Measurements from ENCODE around the gene FLT3LG. TPM values are rescaled to one million over a fixed set of nuclear protein-coding genes. Genes with fewer than 3 reads are reported as not detected.
"Not testable (repeated sequence)": the region's sequence is repeated elsewhere in the genome, so short reads cannot be mapped to it uniquely, and the experiment has no call there.

FLT3LG gene
- total and polyA plus RNA-seq, 2 donors from 2014 or later = 7.4 to 12.5 TPM

- TF ChIP-seq, protein P1, sequence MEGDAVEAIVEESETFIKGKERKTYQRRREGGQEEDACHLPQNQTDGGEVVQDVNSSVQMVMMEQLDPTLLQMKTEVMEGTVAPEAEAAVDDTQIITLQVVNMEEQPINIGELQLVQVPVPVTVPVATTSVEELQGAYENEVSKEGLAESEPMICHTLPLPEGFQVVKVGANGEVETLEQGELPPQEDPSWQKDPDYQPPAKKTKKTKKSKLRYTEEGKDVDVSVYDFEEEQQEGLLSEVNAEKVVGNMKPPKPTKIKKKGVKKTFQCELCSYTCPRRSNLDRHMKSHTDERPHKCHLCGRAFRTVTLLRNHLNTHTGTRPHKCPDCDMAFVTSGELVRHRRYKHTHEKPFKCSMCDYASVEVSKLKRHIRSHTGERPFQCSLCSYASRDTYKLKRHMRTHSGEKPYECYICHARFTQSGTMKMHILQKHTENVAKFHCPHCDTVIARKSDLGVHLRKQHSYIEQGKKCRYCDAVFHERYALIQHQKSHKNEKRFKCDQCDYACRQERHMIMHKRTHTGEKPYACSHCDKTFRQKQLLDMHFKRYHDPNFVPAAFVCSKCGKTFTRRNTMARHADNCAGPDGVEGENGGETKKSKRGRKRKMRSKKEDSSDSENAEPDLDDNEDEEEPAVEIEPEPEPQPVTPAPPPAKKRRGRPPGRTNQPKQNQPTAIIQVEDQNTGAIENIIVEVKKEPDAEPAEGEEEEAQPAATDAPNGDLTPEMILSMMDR (IDR thresholded peaks at IDR 0.05; ENCODE audit: borderline replicate concordance, extremely low read depth, insufficient read depth) = no peak
- DNase-seq (no peak), FAIRE-seq (no peak)
- Histone ChIP-seq H3K4me3 (ENCODE audit: low read length in 3 of 3) (no peak overlapping the region), H3K4me1 (ENCODE audit: control insufficient read depth in 2 of 3, insufficient read depth in 2 of 3, low read depth in 1 of 3, low read length in 3 of 3) (peaks cover 0 to 10% (median 0%) of the 10 kb centered on the region in 3 donors), H3K9me3 (ENCODE audit: control insufficient read depth in 2 of 3, insufficient read depth in 1 of 3, low read length in 3 of 3) (no peaks in the 10 kb centered on the region), H3K27me3 (ENCODE audit: control insufficient read depth, insufficient read depth, low read length) (no peaks in the 10 kb centered on the region), H3K9ac (ENCODE audit: low read length in 3 of 3) (no peak overlapping the region), H3K27ac (ENCODE audit: low read depth in 2 of 2, low read length in 2 of 2) (no peak overlapping the region), H3K36me3 (ENCODE audit: control insufficient read depth in 2 of 3, insufficient read depth in 3 of 3, low read length in 3 of 3) (no peaks in the 10 kb centered on the region)
- intact Hi-C loops (cut with DNase I) = no loop called here
Observed at GRCh38 chr19:49472936-49473335, 1.1 kb upstream of the FLT3LG start.

DNA sequence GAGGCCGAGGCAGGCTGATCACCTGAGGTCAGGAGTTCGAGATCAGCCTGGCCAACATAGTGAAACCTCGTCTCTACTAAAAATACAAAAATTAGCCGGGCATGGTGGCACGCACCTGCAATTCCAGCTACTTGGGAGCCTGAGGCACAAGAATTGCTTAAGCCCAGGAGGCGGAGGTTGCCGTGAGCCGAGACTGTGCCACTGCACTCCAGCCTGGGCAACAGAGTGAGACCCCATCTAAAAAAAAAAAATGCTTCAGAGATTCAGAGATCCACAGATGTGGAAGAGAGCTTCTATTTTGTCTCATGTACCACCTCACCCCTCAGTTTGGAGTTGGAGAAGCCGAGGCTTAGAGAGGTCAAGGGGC lies 531 bp upstream of the FLT3LG start:
- H3K36me3 ChIP-seq (ENCODE audit: control insufficient read depth in 2 of 3, insufficient read depth in 3 of 3, low read length in 3 of 3); H3K27me3 ChIP-seq (ENCODE audit: control insufficient read depth, insufficient read depth, low read length); FAIRE-seq; H3K27ac ChIP-seq (ENCODE audit: low read depth in 2 of 2, low read length in 2 of 2); intact Hi-C loops (cut with DNase I); H3K9me3 ChIP-seq (ENCODE audit: control insufficient read depth in 2 of 3, insufficient read depth in 1 of 3, low read length in 3 of 3); DNase-seq: not testable (repeated sequence)
- Histone ChIP-seq H3K4me1 (ENCODE audit: control insufficient read depth in 2 of 3, insufficient read depth in 2 of 3, low read depth in 1 of 3, low read length in 3 of 3) (peaks cover 0 to 10% (median 0%) of the 10 kb centered on the region in 3 donors), H3K4me3 (ENCODE audit: low read length in 3 of 3) (peak overlapping the region in 2 of 3 donors; percentile 39 to 75), H3K9ac (ENCODE audit: low read length in 3 of 3) (peak overlapping the region in 1 of 3 donors; percentile 86)

DNA sequence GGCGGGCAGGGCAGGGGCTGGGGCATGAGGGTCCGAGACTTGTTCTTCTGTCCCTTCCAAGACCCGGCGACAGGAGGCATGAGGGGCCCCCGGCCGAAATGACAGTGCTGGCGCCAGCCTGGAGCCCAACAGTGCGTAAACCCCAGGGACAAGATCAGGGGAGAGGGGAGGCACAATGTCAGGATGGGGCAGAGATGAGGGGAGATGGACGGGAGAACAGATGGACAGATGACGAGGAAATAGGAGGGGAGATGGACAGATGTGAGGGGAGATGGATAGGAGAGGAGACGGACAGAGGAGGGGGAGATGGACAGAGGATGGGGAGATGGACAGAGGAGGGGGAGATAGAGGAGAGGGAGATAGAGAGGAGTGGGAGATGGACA lies 518 bp downstream of the FLT3LG start:
- Histone ChIP-seq H3K9ac (ENCODE audit: low read length in 3 of 3) (peak overlapping the region in 2 of 3 donors; percentile 60 to 86), H3K36me3 (ENCODE audit: control insufficient read depth in 2 of 3, insufficient read depth in 3 of 3, low read length in 3 of 3) (no peaks in the 10 kb centered on the region), H3K4me1 (ENCODE audit: control insufficient read depth in 2 of 3, insufficient read depth in 2 of 3, low read depth in 1 of 3, low read length in 3 of 3) (peaks cover 0 to 9% (median 0%) of the 10 kb centered on the region in 3 donors), H3K9me3 (ENCODE audit: control insufficient read depth in 2 of 3, insufficient read depth in 1 of 3, low read length in 3 of 3) (no peaks in the 10 kb centered on the region), H3K4me3 (ENCODE audit: low read length in 3 of 3) (peak overlapping the region in 2 of 3 donors; percentile 39 to 75), H3K27me3 (ENCODE audit: control insufficient read depth, insufficient read depth, low read length) (no peaks in the 10 kb centered on the region), H3K27ac (ENCODE audit: low read depth in 2 of 2, low read length in 2 of 2) (peak overlapping the region; percentile 76 to 88)
- intact Hi-C loops (cut with DNase I) = no loop called here
- TF ChIP-seq, protein P1 (IDR thresholded peaks at IDR 0.05; ENCODE audit: borderline replicate concordance, extremely low read depth, insufficient read depth) = no peak
- DNase-seq (peak in 1 of 5 donors; percentile 13), FAIRE-seq (no peak)

DNA sequence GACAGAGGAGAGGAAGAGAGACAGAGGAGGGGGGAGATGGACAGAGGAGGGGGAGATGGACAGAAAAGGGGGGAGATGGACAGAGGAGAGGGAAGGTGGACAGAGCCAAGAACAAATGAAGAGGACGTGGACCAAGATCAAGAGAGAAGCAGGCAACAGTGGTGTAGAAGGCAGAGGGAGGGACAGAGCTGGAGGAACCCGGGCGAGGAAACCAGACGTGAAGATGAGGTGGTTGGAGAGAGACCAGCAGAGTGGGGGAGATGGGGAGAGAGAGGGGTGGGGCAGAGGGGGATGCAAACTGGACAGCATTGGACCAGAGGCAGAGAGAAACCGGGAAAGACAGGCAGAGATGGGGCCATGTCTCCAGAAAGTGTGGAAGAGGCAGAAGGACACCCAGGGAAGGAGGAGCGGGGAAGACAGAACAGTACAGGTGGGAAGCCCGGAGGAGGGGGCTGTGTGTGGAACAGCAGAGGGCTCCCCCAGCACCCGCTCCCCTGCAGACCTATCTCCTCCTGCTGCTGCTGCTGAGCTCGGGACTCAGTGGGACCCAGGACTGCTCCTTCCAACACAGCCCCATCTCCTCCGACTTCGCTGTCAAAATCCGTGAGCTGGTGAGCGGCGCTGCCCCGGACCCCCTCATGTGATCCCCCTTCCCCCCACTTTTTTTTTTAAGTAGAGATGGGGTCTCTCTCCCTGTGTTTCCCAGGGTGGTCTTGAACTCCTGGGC lies 1.3 kb downstream of the FLT3LG start:
- Histone ChIP-seq H3K27ac (ENCODE audit: low read depth in 2 of 2, low read length in 2 of 2) (no peak overlapping the region), H3K27me3 (ENCODE audit: control insufficient read depth, insufficient read depth, low read length) (no peaks in the 10 kb centered on the region), H3K36me3 (ENCODE audit: control insufficient read depth in 2 of 3, insufficient read depth in 3 of 3, low read length in 3 of 3) (no peaks in the 10 kb centered on the region), H3K9me3 (ENCODE audit: control insufficient read depth in 2 of 3, insufficient read depth in 1 of 3, low read length in 3 of 3) (no peaks in the 10 kb centered on the region), H3K9ac (ENCODE audit: low read length in 3 of 3) (peak overlapping the region in 1 of 3 donors; percentile 86), H3K4me3 (ENCODE audit: low read length in 3 of 3) (no peak overlapping the region), H3K4me1 (ENCODE audit: control insufficient read depth in 2 of 3, insufficient read depth in 2 of 3, low read depth in 1 of 3, low read length in 3 of 3) (peaks cover 0 to 9% (median 0%) of the 10 kb centered on the region in 3 donors)
- TF ChIP-seq, protein P1 (IDR thresholded peaks at IDR 0.05; ENCODE audit: borderline replicate concordance, extremely low read depth, insufficient read depth) = no peak
- intact Hi-C loops (cut with DNase I) = no loop called here
- DNase-seq (peak in 1 of 5 donors; percentile 10), FAIRE-seq (no peak)

Data from kidney (tissue), 14 donors.